NOMO-1 treated with DMSO at 0.1 percent for 48 hours (cell line): ENCODE data around the gene RGS10.
"Not testable (repeated sequence)": the region's sequence is repeated elsewhere in the genome, so short reads cannot be mapped to it uniquely, and the experiment has no call there.

Experiments
- DNase-seq: peaks from one replicate; lab custom pipeline; 2025; ENCODE audit not compliant: unreplicated experiment; lab: John Stamatoyannopoulos, UW

Gene RGS10

DNA sequence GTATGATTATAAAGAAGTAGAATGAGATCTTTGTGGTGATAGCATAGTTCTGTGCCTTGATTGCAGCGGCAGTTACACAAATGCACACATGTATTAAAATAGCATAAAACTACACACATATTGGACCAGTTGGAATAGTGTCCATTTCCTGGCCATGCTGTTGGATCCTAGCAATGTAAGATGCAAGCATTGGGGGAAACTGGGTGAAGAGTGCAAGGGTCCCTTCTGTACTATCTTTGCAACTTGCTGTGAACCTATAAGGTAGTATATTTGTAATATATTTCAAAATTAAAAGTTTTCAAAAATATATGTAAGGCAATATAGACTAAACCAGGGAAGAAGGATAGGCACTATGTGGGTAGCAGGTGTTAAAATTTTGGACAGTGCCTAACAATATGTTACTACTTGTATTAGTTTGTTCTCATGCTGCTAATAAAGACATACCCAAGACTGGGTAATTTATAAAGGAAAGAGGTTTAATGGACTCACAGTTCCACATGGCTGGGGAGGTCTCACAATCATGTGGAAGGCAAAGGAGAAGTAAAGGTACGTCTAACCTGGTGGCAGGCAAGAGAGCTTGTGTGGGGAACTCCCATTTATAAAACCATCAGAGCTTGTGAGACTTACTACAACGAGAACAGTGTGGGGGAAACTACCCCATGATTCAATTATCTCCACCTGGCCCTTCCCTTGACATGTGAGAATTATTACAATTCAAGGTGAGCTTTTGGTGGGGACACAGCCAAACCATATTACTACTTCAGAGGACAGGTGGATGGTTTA lies 71.4 kb downstream of the RGS10 start:
- no peak for DNase-seq

DNA sequence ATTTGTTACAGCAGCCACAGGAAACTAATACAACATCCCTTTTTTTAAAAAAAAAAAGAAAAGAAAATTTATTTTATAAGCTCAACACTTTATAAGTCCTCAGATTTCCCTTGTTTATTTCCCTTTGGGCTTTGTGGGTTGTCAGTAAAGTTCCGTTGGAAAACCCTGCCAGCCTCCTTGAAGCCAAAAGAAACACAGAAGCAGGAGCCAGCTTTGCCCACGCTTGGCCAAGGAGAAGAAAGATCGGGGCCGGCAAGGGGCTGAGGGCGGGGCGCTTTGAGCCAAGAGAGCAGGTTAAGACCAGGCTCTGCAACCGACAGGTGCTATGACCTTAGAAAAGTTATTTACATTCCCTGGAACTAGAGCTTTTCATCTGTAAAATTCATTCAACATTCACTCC lies 72.7 kb downstream of the RGS10 start:
- DNase-seq: no peak

DNA sequence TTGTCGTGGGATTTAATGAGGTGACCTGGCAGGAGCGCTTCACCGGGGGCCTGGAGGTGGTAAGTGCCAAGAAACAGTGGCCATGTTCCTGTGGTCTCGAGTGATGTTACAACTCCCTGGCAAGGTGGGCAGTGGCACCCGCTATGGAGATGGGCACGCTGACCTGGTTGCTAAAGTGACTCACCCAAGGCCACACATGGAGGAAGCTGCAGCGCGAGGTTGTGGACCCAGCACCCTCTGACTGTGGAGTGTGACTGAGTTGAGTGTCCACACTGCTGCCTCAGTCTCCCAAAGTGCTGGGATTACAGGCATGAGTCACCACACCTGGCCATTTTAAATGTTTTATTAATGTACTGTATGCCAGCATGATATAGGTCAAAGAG lies 73.2 kb downstream of the RGS10 start:
- no peak for DNase-seq

DNA sequence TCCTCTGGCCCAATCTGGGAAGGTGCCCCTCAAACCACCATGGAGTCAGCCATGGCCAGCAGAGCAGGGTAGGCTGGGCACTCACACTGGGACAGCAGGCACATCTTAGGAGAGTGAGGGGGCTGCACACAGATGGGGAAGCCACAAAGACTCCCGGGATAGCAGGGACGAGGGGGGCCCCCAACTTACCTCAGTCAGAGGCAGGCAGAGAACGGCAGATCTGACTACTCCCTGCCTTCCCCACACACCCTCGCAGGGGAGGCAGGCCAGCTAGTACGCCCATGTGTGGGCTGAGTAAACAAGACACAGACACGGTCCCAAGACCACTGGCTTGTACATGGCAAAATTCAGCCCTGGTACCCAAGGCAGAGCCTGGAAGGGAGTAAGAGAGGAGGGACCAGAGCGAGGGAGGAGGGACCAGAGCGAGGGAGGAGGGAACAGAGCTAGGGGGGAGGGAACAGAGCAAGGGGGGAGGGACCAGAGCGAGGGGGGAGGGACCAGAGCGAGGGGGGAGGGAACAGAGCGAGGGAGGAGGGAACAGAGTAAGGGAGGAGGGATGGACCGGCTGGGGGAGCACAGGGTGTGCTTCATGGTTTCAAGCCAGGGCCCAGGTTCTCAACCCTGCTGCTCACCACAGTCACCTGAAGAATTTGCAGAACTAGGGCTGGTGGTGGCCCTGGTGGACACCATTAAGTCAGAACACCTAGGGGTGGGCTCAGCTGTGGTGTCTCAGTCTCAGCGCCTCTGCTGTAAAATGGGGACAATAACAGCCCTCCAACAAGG lies 73.8 kb downstream of the RGS10 start:
- DNase-seq: no peak

DNA sequence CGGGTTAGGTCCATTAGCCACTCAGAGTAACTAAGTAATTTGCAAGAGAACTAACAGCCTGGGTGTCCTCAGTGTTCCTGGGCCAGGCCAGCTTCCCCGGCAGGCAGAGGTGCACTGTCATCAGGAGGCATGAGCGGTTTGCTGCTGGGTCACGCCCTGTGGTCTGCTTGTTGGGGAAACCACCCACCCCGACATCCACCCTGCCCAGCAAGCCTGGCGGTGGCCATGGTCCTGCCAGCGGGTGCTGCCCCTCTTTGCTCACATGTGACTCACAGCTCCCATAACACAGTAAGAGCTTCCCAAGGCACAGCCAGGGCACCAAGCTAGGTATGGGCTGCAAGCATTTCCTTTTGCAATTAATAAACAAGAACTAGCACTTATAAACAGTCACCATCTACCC lies 75.9 kb downstream of the RGS10 start:
- no peak for DNase-seq

DNA sequence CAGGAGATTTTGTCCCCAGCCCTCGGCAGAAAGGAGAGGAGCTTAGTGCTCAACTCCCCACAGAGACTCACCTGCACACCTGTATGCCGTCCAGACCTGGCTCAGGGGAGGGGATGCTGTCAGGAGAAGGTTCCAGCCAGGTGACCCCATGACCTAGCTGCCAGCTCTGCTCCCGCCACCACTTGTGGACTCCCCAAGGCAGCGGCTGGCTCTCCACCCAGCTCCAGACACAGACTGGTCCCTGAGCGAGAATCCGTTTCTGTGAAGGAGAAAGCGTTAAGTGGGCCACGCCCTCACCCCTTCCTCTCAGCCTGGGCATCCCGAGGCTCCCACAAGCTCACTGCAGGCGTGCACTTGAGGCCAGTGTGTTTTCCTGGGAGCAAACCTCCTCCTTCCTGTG lies 76.4 kb downstream of the RGS10 start:
- DNase-seq: no peak

DNA sequence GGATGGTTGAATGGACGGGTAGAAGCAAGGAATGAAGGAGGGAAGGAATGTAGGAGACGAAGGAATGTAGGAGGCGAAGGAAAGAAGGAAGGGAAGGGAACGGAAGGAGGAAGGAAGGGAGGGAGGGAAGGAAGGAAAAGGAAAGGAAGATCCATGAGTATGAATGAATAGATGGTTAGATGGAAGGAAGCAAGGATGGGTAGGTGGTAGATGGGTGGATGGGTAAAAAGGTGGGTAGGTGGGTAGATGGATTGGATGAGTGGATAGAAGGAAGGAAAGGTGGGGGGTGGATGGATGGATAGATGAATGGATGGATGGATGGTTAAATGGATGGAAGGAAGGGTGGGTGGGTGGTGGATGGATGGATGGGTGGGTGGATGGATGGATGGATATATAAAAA lies 77.4 kb downstream of the RGS10 start:
- no peak for DNase-seq

DNA sequence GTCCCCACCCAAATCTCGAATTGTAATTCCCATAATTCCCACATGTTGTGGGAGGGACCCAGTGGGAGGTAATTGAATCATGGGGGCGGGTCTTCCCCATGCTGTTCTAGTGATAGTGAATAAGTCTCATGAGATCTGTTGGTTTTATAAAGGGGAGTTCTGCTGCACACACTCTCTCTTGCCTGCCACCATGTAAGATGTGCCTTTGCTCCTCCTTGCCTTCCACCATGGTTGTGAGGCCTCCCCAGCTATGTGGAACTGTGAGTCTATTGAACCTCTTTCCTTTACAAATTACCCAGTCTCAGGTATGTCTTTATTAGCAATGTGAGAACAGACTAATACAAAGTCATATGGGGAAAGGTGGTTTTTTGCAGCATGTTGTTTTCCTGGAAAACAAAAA lies 79.3 kb downstream of the RGS10 start:
- DNase-seq: not testable (repeated sequence)

DNA sequence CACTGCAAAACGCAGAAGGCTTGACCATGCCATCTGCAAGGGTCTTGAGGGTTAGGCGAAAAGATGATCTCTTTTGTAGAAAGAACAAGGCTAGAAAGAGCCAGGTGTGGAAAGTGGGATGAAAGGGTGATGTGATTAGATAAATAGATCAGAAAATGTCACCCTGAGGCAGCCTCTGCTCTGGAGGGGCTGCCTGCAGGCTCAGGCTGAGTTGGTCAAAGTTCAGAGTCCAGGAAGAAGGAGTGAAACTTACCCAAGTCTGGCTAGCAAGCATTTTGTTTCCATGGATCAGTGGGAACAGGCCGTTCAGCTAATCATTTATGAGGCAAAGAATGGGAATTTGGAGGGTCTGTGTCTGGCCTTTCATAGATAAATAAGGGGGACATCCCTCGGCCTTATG lies 79.7 kb downstream of the RGS10 start:
- no peak for DNase-seq

DNA sequence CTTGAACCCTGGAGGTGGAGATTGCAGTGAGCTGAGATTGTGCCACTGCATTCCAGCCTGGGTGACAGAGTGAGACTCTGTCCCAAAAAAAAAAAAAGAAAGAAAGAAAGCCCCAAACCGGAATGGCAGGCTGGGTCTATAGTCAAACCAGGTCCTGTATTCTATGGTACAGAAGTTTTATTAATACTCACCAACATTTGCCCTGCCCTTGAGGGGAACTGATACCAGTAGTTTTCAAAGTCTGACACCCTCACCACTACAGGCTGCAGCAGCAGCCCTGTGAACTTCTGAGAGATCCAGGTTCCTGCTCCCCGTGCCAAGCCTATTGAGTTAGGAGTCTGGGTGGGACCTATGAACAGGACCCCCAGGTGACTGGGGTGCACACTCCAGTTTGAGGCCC lies 80.6 kb downstream of the RGS10 start:
- no peak for DNase-seq

DNA sequence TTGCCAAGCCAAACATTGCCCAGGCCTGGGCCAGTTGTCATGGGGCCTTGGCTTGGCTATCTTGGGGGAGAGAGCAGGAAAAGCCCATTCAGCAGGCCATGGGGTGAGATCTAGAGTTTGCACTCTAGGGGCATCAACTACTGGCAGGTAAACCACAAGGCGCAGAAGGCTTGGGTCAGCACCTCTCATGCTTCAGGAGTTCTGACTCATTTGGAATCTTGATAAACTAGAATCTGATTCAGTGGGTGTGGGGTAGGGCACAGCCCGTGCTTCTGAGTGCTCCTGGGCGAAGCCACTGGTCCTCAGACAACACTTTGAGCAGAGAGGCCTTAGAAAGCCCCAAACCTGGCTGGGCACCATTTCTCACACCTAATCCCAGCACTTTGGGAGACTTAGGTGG lies 81.1 kb downstream of the RGS10 start:
- no peak for DNase-seq

DNA sequence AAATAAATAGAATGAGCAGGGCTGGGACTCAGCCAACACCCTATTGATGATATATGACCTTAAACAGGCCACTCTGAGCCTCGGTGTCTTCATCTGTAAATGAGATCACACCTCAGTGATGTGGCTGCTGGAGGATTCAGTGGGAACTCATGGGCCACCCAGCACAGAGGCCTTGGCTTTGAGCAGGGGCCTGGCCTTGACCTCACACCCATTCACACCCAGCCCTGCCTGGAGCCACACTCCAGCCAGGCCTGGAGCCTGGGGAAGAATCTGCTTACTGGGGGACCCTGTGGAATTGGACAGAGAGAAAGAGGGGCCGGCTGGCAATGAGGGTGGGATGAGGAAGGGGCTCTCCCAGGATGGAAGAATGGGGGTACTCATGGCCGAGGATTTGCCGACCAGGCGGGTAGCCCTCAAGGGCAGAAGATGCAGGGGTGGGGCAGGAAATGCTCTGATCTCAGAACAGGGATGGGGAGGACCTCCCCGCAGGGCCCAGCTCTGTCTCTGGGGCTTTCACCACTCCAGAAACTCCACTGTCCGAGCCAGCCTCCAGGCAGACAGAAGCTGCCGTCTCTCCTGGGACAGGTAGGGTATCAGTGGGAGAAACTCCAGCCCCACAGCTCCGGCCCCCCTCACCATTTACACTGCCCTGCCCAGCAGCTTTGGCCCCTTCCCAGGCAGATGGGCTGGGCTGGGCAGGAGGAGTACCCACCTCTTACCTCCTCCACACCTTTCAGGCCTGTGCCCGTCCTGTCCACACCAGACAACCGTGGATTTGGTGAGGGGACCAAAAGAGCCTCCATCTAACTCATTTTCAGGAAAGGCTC lies 81.9 kb downstream of the RGS10 start:
- DNase-seq: no peak

DNA sequence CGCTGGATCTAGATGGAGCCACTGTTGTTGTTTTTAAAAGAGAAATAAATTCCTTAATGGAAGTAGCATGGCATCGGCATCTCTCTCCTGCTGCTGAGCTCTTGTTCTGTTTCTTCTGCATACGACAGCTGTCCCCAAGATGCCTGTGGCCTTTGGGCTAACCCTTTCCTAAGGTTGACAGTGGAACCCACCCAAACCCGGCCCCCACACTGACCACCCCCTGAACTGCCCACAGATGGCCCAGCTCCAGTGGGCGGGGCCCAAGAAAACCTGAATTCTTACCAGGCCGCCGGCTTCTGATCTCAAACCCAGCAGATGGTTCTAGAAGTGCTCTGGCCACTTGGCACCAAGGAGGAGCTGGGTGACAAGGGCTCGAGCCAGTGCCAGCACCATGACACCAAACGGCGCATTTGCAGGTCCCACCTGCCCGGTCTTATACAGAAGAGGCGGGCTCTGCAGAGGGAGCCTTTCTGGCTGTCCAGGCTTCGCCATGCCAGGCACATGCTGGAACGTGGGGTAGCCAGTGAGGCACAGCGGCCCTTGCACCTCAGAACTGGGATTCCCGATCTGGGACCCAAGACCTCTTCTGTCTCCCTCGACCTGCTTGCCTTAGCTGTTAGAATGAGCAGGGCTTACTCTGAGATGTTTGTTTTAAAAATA lies 82.7 kb downstream of the RGS10 start:
- no peak for DNase-seq

DNA sequence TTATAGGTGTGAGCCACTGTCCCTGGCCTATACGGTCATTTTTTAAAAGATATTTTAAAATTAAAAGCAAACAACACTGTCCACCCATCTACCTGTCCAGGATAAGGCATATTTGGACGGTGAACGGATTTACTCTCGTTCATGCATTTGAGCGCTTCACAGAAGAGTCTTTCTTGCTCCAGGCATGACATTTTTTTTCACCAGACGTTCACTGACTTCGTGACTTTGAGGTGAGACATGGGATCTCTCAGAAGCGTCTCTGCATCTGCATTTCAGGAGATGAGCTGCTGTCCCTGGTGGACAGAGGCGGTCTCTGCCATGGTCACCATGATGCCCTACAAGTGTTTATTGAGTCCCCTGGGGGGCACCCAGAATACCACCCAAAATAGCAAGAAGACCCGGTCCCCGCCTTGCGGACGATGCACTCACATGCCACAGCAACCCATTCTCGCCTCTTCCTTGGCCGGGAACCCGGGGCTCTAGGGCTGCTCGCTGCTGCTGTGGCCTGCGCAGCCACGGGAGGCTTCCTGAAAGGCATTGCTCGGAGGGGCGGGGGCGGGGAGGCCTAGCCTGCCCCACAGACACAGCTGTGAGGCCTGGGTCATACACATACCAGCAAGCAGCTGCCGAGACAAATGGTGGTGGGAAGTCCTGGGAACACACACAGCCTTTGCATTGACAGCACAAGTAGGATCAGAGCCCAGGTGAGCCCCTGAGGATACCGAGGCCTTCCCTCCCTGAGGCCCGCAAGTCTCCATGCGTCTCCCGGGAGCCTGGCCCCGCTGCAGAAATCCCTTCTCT lies 84.4 kb downstream of the RGS10 start:
- no peak for DNase-seq

DNA sequence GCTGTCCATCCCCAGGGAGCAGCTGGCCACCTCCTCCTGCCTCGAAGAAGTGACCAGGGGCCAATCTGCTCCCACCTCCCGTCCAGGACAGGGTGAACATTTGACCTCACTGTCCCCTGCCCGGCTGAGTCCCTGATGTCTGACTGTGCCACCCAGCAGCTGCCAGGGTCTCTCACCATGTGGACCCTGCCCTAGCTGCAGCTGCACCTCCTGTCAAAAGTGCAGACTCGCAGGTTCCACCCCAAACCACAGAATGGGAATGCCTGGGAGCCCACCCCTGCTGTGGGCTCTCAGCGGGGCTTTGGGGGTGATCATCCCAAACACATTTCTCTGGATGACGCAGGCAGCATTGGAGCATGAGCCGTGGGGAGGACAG lies 86.1 kb downstream of the RGS10 start:
- no peak for DNase-seq

DNA sequence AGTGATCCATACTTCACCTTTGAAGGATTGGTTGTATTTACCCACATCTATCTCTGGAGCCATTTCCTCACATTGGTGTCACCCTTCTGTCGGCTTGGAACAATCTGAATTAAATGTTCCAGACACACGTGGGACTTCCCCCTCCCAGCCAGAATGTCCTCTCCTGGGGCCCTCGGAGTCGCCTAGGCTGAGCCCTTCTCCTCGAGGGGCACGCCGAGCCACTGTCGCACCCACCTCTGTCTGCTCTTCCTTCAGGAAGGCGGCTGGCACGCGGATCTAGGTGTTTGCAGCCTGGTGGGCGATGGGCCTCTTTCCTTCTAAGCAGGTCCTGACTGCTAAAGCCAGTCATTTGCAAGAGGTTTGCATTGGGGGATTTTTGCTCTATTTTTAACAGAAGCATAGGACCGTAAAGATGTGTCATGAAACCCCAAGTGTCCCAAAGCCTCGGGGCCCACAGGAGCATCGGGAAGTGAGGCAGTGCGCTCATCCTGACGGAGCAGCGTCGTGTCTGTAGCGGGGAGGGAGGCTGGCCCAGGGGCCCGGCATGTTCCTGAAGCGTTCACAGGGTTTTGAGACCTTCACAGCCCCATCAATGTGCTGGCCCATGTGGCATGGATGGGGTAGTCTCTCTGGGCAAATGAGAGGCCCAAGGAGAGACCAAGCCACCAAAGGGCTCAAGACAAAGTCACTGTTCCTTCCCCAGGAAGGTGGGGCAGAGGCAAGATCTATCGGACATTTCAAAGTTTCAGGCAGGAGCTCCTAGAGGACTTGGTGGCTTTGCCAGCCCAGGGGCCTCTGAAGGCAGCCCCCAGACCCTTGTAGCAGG lies 86.7 kb downstream of the RGS10 start:
- no peak for DNase-seq

DNA sequence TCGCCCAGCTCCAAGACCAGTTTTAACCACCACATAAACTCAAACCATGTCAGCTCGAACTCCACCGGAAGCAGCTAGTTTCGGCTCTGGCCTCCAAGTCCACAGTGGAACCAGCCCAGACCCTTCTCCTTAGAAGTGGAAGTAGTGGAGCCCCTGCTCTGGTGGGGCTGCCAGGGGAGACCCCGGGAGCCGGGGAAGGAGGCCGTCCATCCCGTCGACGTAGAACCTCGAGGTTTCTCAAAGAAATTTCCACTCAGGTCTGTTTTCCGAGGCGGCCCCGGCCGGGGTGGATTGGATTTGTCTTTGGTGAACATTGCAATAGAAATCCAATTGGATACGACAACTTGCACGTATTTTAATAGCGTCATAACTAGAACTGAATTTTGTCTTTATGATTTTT lies 87.5 kb downstream of the RGS10 start:
- no peak for DNase-seq

DNA sequence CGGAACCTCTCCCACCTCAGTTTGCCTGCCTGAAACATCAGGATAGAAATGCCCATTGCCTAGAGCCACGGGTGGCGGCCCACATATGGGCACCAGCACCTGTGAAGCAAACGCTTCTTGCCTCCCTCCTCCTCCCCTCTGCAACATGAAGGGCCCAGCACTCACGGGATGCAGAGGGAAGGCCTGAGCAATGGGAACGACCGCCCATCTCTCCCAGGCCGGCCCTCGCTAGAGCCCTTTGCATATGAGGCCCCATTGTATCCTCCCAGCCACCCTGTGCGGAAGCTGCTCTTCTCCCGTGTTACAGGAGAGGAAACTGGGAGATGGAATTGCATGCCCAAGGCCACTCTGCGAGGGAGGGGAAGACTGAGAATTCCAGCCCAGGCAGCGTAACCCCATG lies 88.2 kb downstream of the RGS10 start:
- DNase-seq: no peak

DNA sequence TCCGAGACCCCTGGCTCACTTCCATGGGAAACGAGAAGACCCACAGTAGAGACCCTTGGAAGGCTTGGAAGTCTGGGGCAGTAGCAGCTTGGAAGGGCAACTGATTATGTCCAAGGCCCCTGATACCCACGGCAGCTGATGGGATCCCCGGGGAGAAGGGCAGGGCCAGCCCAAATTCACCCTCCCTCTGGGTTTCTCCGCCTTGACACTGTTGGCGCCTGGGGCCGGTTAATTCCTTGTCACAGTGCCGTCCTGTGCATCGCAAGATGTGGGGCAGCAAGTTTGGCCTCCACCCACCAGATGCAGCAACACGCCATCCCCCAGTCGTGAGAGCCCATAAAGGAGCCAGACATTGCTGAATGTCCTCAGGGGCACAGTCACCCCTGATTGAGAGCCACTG lies 89.2 kb downstream of the RGS10 start:
- no peak for DNase-seq

DNA sequence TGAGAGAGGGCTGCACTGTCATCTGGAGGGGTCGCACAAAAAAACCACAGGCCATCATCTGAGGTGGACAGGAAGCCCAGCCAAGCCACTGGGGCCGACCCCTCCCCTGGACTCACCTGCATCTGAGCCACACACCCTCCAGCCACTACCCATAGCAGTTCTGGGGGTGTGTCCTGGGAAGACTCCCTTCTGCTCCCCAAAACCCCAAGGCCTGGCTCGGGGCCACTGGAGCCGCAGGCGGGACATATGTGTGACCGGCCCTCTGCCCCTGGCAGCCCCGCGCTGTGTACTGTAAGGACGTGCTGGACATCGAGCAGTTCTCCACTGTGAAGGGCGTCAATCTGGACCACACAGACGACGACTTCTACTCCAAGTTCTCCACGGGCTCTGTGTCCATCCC lies 90.1 kb downstream of the RGS10 start:
- DNase-seq: no peak
